Measurements from ENCODE around the gene GREM1.

GREM1 gene

GRCh38 chr15:32721596-32721995, 3.8 kb downstream of the GREM1 start:
- Histone ChIP-seq H3K9ac (ENCODE audit: low read depth, low read length) (no peak overlapping the region), H3K4me3 (ENCODE audit: low read depth, low read length) (no peak overlapping the region), H3K4me1 (ENCODE audit: control insufficient read depth, insufficient read depth, low read length) (peaks cover 2% of the 10 kb centered on the region), H3K27me3 (ENCODE audit: control insufficient read depth, insufficient read depth, low read length) (peaks cover 58% of the 10 kb centered on the region), H3K36me3 (ENCODE audit: control insufficient read depth, insufficient read depth, low read length) (no peaks in the 10 kb centered on the region), H3K9me3 (ENCODE audit: control insufficient read depth, insufficient read depth, low read length) (no peaks in the 10 kb centered on the region)

GRCh38 chr15:32722136-32722535, 4.3 kb downstream of the GREM1 start:
- no peak overlapping the region for H3K4me3 ChIP-seq (ENCODE audit: low read depth, low read length)
- no peak overlapping the region for H3K9ac ChIP-seq (ENCODE audit: low read depth, low read length)
- no peaks in the 10 kb centered on the region for H3K36me3 ChIP-seq (ENCODE audit: control insufficient read depth, insufficient read depth, low read length)
- H3K27me3 ChIP-seq (ENCODE audit: control insufficient read depth, insufficient read depth, low read length): peaks cover 53% of the 10 kb centered on the region
- H3K9me3 ChIP-seq (ENCODE audit: control insufficient read depth, insufficient read depth, low read length): no peaks in the 10 kb centered on the region
- peaks cover 2% of the 10 kb centered on the region for H3K4me1 ChIP-seq (ENCODE audit: control insufficient read depth, insufficient read depth, low read length)

- Histone ChIP-seq H3K27me3 (ENCODE audit: control insufficient read depth, insufficient read depth, low read length) (peaks cover 43% of the 10 kb centered on the region), H3K4me1 (ENCODE audit: control insufficient read depth, insufficient read depth, low read length) (peaks cover 2% of the 10 kb centered on the region), H3K4me3 (ENCODE audit: low read depth, low read length) (no peak overlapping the region), H3K9ac (ENCODE audit: low read depth, low read length) (no peak overlapping the region), H3K36me3 (ENCODE audit: control insufficient read depth, insufficient read depth, low read length) (no peaks in the 10 kb centered on the region), H3K9me3 (ENCODE audit: control insufficient read depth, insufficient read depth, low read length) (no peaks in the 10 kb centered on the region)
These were observed 5.6 kb downstream of the GREM1 start for GRCh38 chr15:32723171-32723948.

GRCh38 chr15:32729700-32730395, 12.0 kb downstream of the GREM1 start:
- Histone ChIP-seq H3K4me1 (ENCODE audit: control insufficient read depth, insufficient read depth, low read length) (peaks cover 9% of the 10 kb centered on the region), H3K36me3 (ENCODE audit: control insufficient read depth, insufficient read depth, low read length) (no peaks in the 10 kb centered on the region), H3K4me3 (ENCODE audit: low read depth, low read length) (no peak overlapping the region), H3K9me3 (ENCODE audit: control insufficient read depth, insufficient read depth, low read length) (no peaks in the 10 kb centered on the region), H3K27me3 (ENCODE audit: control insufficient read depth, insufficient read depth, low read length) (peaks cover 15% of the 10 kb centered on the region), H3K9ac (ENCODE audit: low read depth, low read length) (no peak overlapping the region)

GRCh38 chr15:32730677-32731654, 13.2 kb downstream of the GREM1 start:
- no peaks in the 10 kb centered on the region for H3K36me3 ChIP-seq (ENCODE audit: control insufficient read depth, insufficient read depth, low read length)
- H3K9ac ChIP-seq (ENCODE audit: low read depth, low read length): no peak overlapping the region
- peak overlapping the region; percentile 46 for H3K4me3 ChIP-seq (ENCODE audit: low read depth, low read length)
- H3K4me1 ChIP-seq (ENCODE audit: control insufficient read depth, insufficient read depth, low read length): peaks cover 9% of the 10 kb centered on the region
- H3K9me3 ChIP-seq (ENCODE audit: control insufficient read depth, insufficient read depth, low read length): no peaks in the 10 kb centered on the region
- peaks cover 17% of the 10 kb centered on the region for H3K27me3 ChIP-seq (ENCODE audit: control insufficient read depth, insufficient read depth, low read length)

GRCh38 chr15:32732574-32733157, 14.9 kb downstream of the GREM1 start:
- Histone ChIP-seq H3K4me3 (ENCODE audit: low read depth, low read length) (no peak overlapping the region), H3K4me1 (ENCODE audit: control insufficient read depth, insufficient read depth, low read length) (peaks cover 9% of the 10 kb centered on the region), H3K27me3 (ENCODE audit: control insufficient read depth, insufficient read depth, low read length) (peaks cover 17% of the 10 kb centered on the region), H3K9ac (ENCODE audit: low read depth, low read length) (no peak overlapping the region), H3K9me3 (ENCODE audit: control insufficient read depth, insufficient read depth, low read length) (no peaks in the 10 kb centered on the region), H3K36me3 (ENCODE audit: control insufficient read depth, insufficient read depth, low read length) (no peaks in the 10 kb centered on the region)

- H3K4me3 ChIP-seq (ENCODE audit: low read depth, low read length): no peak overlapping the region
- H3K27me3 ChIP-seq (ENCODE audit: control insufficient read depth, insufficient read depth, low read length): peaks cover 17% of the 10 kb centered on the region
- no peaks in the 10 kb centered on the region for H3K36me3 ChIP-seq (ENCODE audit: control insufficient read depth, insufficient read depth, low read length)
- no peak overlapping the region for H3K9ac ChIP-seq (ENCODE audit: low read depth, low read length)
- H3K9me3 ChIP-seq (ENCODE audit: control insufficient read depth, insufficient read depth, low read length): no peaks in the 10 kb centered on the region
- H3K4me1 ChIP-seq (ENCODE audit: control insufficient read depth, insufficient read depth, low read length): peaks cover 9% of the 10 kb centered on the region
These were observed 15.5 kb downstream of the GREM1 start for GRCh38 chr15:32733281-32733680.

- no peak overlapping the region for H3K9ac ChIP-seq (ENCODE audit: low read depth, low read length)
- peaks cover 1% of the 10 kb centered on the region for H3K4me1 ChIP-seq (ENCODE audit: control insufficient read depth, insufficient read depth, low read length)
- H3K4me3 ChIP-seq (ENCODE audit: low read depth, low read length): no peak overlapping the region
- peaks cover 14% of the 10 kb centered on the region for H3K27me3 ChIP-seq (ENCODE audit: control insufficient read depth, insufficient read depth, low read length)
- H3K36me3 ChIP-seq (ENCODE audit: control insufficient read depth, insufficient read depth, low read length): no peaks in the 10 kb centered on the region
- H3K9me3 ChIP-seq (ENCODE audit: control insufficient read depth, insufficient read depth, low read length): no peaks in the 10 kb centered on the region
These were observed 18.3 kb downstream of the GREM1 start for GRCh38 chr15:32735989-32736700.

GRCh38 chr15:32736701-32737061, 18.9 kb downstream of the GREM1 start:
- peaks cover 9% of the 10 kb centered on the region for H3K27me3 ChIP-seq (ENCODE audit: control insufficient read depth, insufficient read depth, low read length)
- H3K9ac ChIP-seq (ENCODE audit: low read depth, low read length): no peak overlapping the region
- H3K9me3 ChIP-seq (ENCODE audit: control insufficient read depth, insufficient read depth, low read length): no peaks in the 10 kb centered on the region
- no peaks in the 10 kb centered on the region for H3K4me1 ChIP-seq (ENCODE audit: control insufficient read depth, insufficient read depth, low read length)
- no peak overlapping the region for H3K4me3 ChIP-seq (ENCODE audit: low read depth, low read length)
- H3K36me3 ChIP-seq (ENCODE audit: control insufficient read depth, insufficient read depth, low read length): no peaks in the 10 kb centered on the region

GRCh38 chr15:32737304-32737703, 19.5 kb downstream of the GREM1 start:
- no peak overlapping the region for H3K9ac ChIP-seq (ENCODE audit: low read depth, low read length)
- peaks cover 4% of the 10 kb centered on the region for H3K27me3 ChIP-seq (ENCODE audit: control insufficient read depth, insufficient read depth, low read length)
- no peaks in the 10 kb centered on the region for H3K9me3 ChIP-seq (ENCODE audit: control insufficient read depth, insufficient read depth, low read length)
- no peaks in the 10 kb centered on the region for H3K4me1 ChIP-seq (ENCODE audit: control insufficient read depth, insufficient read depth, low read length)
- H3K36me3 ChIP-seq (ENCODE audit: control insufficient read depth, insufficient read depth, low read length): no peaks in the 10 kb centered on the region
- H3K4me3 ChIP-seq (ENCODE audit: low read depth, low read length): no peak overlapping the region

GRCh38 chr15:32738666-32739065, 20.9 kb downstream of the GREM1 start:
- Histone ChIP-seq H3K36me3 (ENCODE audit: control insufficient read depth, insufficient read depth, low read length) (no peaks in the 10 kb centered on the region), H3K27me3 (ENCODE audit: control insufficient read depth, insufficient read depth, low read length) (peaks cover 2% of the 10 kb centered on the region), H3K4me3 (ENCODE audit: low read depth, low read length) (no peak overlapping the region), H3K4me1 (ENCODE audit: control insufficient read depth, insufficient read depth, low read length) (no peaks in the 10 kb centered on the region), H3K9ac (ENCODE audit: low read depth, low read length) (no peak overlapping the region), H3K9me3 (ENCODE audit: control insufficient read depth, insufficient read depth, low read length) (no peaks in the 10 kb centered on the region)

Measured in iPS-15b (cell line).